Hippocampal formation (tissue), 2 donors: Measurements from ENCODE around the gene NSMCE1.

Source experiments
- DNase-seq, 2 donors: peaks; one replicate each; lab custom pipeline; 2025; lab: John Stamatoyannopoulos, UW

Gene NSMCE1

GRCh38 chr16:27242868-27243590 is 25.5 kb downstream of the NSMCE1 start:
- peak in 1 of 2 donors; percentile 20 for DNase-seq

- DNase-seq, result no peak
Measured at GRCh38 chr16:27242398-27242797, 26.2 kb downstream of the NSMCE1 start.

GRCh38 chr16:27241658-27242057 is 26.9 kb downstream of the NSMCE1 start:
- no peak for DNase-seq

GRCh38 chr16:27240948-27241531 is 27.5 kb downstream of the NSMCE1 start:
- DNase-seq, result no peak

GRCh38 chr16:27239906-27240655 is 28.5 kb downstream of the NSMCE1 start:
- no peak for DNase-seq

GRCh38 chr16:27239026-27239425 is 29.5 kb downstream of the NSMCE1 start:
- no peak for DNase-seq

GRCh38 chr16:27238591-27238990 is 30.0 kb downstream of the NSMCE1 start:
- no peak for DNase-seq

- DNase-seq, result no peak
Measured at GRCh38 chr16:27238016-27238587, 30.5 kb downstream of the NSMCE1 start.

- no peak for DNase-seq
Measured at GRCh38 chr16:27237219-27238015, 31.2 kb downstream of the NSMCE1 start.

GRCh38 chr16:27236635-27237218 is 31.8 kb downstream of the NSMCE1 start:
- no peak for DNase-seq

- DNase-seq, result no peak
Measured at GRCh38 chr16:27235938-27236245, 32.7 kb downstream of the NSMCE1 start.

- peak; percentile 72 to 83 for DNase-seq
Measured at GRCh38 chr16:27235055-27235937, 33.3 kb downstream of the NSMCE1 start.

GRCh38 chr16:27234603-27235002 is 34.0 kb downstream of the NSMCE1 start:
- no peak for DNase-seq

- DNase-seq, result no peak
Measured at GRCh38 chr16:27234171-27234570, 34.4 kb downstream of the NSMCE1 start.

- DNase-seq, result no peak
Measured at GRCh38 chr16:27233731-27234130, 34.8 kb downstream of the NSMCE1 start.

GRCh38 chr16:27232901-27233625 is 35.5 kb downstream of the NSMCE1 start:
- DNase-seq, result no peak

GRCh38 chr16:27232061-27232900 is 36.3 kb downstream of the NSMCE1 start:
- peak in 1 of 2 donors; percentile 47 for DNase-seq

GRCh38 chr16:27231692-27232060 is 36.9 kb downstream of the NSMCE1 start:
- DNase-seq, result no peak

GRCh38 chr16:27230562-27231001 is 38.0 kb downstream of the NSMCE1 start:
- no peak for DNase-seq
